HG02973 (cell line): ENCODE data around the gene LIPI.
"Not testable (repeated sequence)": the region's sequence is repeated elsewhere in the genome, so short reads cannot be mapped to it uniquely, and the experiment has no call there.

Source experiments
- ATAC-seq: cut with Tn5 transposase; IDR thresholded peaks from one replicate; pipeline ENCODE4 v1.9.1; 2021; ENCODE audit warnings: moderate library complexity; ENCODE audit not compliant: unreplicated experiment

Gene LIPI

GRCh38 chr21:14075346-14076142 is 135.2 kb downstream of the LIPI start:
- ATAC-seq, result no peak

GRCh38 chr21:14074177-14074576 is 136.6 kb downstream of the LIPI start:
- no peak for ATAC-seq

- no peak for ATAC-seq
These were observed 137.1 kb downstream of the LIPI start for GRCh38 chr21:14073615-14074014.

- ATAC-seq, result no peak
These were observed 137.8 kb downstream of the LIPI start for GRCh38 chr21:14072761-14073535.

GRCh38 chr21:14071902-14072734 is 138.6 kb downstream of the LIPI start:
- no peak for ATAC-seq

- ATAC-seq, result no peak
These were observed 139.8 kb downstream of the LIPI start for GRCh38 chr21:14070968-14071367.

GRCh38 chr21:14070049-14070893 is 140.5 kb downstream of the LIPI start:
- no peak for ATAC-seq

- ATAC-seq, result no peak
These were observed 146.5 kb downstream of the LIPI start for GRCh38 chr21:14064296-14064645.

- ATAC-seq, result not testable (repeated sequence)
These were observed 147.0 kb downstream of the LIPI start for GRCh38 chr21:14063620-14064295.

GRCh38 chr21:14062684-14063083 is 148.1 kb downstream of the LIPI start:
- ATAC-seq, result not testable (repeated sequence)

GRCh38 chr21:14061820-14062219 is 148.9 kb downstream of the LIPI start:
- ATAC-seq, result not testable (repeated sequence)

GRCh38 chr21:14058995-14059627 is 151.6 kb downstream of the LIPI start:
- not testable (repeated sequence) for ATAC-seq
